ENCODE measurements around the gene ACTMAP. TPM values are rescaled to one million over a fixed set of nuclear protein-coding genes. Genes with fewer than 3 reads are reported as not detected.

ACTMAP gene
- total and polyA plus RNA-seq, 2 of the 8 experiments (the other 6 are each of a cell fraction or from before 2014, with no cell fraction given), result 24.1 to 26.5 TPM

DNA sequence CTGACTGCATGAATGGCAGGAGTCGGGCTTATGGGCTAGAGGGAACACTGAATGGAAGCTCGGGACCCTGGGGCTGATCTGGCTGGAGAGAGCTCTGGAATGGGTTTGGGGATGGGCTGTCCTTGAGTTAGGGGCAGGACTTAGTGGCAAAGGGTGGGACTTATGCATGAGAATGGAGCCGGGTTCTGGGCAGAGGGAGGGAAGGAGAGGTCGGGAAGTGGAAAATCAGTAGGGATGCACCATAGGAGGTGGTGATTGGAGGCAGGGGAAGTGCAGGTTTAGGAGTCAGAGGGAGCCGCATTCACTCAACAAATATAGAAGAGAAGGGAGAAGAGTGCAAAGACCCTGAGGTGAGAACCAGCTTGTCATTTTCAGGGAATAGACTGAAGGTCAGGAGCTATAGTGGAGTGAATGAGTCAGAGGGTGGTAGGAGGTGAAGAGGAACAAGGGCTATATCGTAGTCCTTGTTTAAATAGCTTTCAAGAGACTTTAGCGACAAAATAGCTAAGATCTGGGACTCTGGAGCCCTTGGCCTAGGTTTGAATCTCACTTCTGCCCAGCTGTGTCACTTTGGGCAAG lies 28.5 kb upstream of the ACTMAP start (continued):
- TF ChIP-seq POLR2AphosphoS5 (IDR thresholded peaks at IDR 0.05; ENCODE audit: low read depth, low read length) (no peak), EGR1 (IDR thresholded peaks at IDR 0.05; ENCODE audit: borderline replicate concordance, low read depth, low read length) (peak; percentile 60; the same call in 1 of the 2 replicates), ASH2L (IDR thresholded peaks at IDR 0.05; ENCODE audit: low read length) (peak; percentile 16), RXRA (IDR thresholded peaks at IDR 0.05; ENCODE audit: insufficient read depth, low read depth, low read length) (no peak), SIN3A (conservative IDR thresholded peaks at IDR 0.05 in 1 of 2, IDR thresholded peaks at IDR 0.05 in 1 of 2; ENCODE audit: low read depth in 1 of 2, low read length in 2 of 2) (no peak), KDM1A (IDR thresholded peaks at IDR 0.05; ENCODE audit: borderline replicate concordance, low read length) (no peak), HDAC2 (IDR thresholded peaks at IDR 0.05; ENCODE audit: borderline replicate concordance in 1 of 2, low read depth in 2 of 2, low read length in 2 of 2) (no peak), PHF8 (conservative IDR thresholded peaks at IDR 0.05; ENCODE audit: low read depth, low read length) (no peak), CTBP2 (IDR thresholded peaks at IDR 0.05; ENCODE audit: borderline replicate concordance, insufficient read depth, insufficient read length, low read length) (no peak), SRF (IDR thresholded peaks at IDR 0.05; ENCODE audit: low read depth, low read length) (no peak), TCF12 (IDR thresholded peaks at IDR 0.05; ENCODE audit: low read depth, low read length) (no peak), CEBPB (IDR thresholded peaks at IDR 0.05; ENCODE audit: low read depth, low read length) (no peak), SP1 (IDR thresholded peaks at IDR 0.05; ENCODE audit: low read depth, low read length) (peak; percentile 66; the same call in 1 of the 2 replicates), TEAD4 (IDR thresholded peaks at IDR 0.05; ENCODE audit: low read depth, low read length) (no peak), MAFK (IDR thresholded peaks at IDR 0.05; ENCODE audit: low read depth, low read length) (no peak), CBX5 (IDR thresholded peaks at IDR 0.05; ENCODE audit: low read depth, low read length) (no peak), CBX8 (IDR thresholded peaks at IDR 0.05; ENCODE audit: borderline replicate concordance, low read depth, low read length) (no peak), SIX5 (IDR thresholded peaks at IDR 0.05; ENCODE audit: low read depth, low read length) (no peak), RNF2 (IDR thresholded peaks at IDR 0.05; ENCODE audit: borderline replicate concordance, low read depth, low read length, missing control alignments, poor library complexity, severe bottlenecking) (no peak), RFX5 (IDR thresholded peaks at IDR 0.05; ENCODE audit: borderline replicate concordance, low read depth, low read length) (no peak; the same call in 1 of the 2 replicates), NRF1 (IDR thresholded peaks at IDR 0.05; ENCODE audit: low read depth, low read length) (no peak), CHD2 (IDR thresholded peaks at IDR 0.05; ENCODE audit: low read length) (0 out of 2 replicates have a peak, but pooled peaks have one; percentile 12), SP4 (IDR thresholded peaks at IDR 0.05; ENCODE audit: low read length) (no peak), NANOG (IDR thresholded peaks at IDR 0.05; ENCODE audit: insufficient read depth, low read depth, low read length, poor library complexity, severe bottlenecking) (no peak)
- TF ChIP-seq, protein P1, sequence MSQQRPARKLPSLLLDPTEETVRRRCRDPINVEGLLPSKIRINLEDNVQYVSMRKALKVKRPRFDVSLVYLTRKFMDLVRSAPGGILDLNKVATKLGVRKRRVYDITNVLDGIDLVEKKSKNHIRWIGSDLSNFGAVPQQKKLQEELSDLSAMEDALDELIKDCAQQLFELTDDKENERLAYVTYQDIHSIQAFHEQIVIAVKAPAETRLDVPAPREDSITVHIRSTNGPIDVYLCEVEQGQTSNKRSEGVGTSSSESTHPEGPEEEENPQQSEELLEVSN (IDR thresholded peaks at IDR 0.05), result no peak

Measured in H1 (cell line).